SU-DHL-6 (cell line): Measurements from ENCODE around the gene MOCS1.

ENCODE experiments used
- H2AFZ ChIP-seq: fragments of 200-600 bp; sonication (generic); 2 replicates; pipeline ENCODE4 v1.6.1; 2014; ENCODE audit warnings: low read depth, mild to moderate bottlenecking, moderate library complexity, mixed read lengths, antibody characterized with exemption, low read length; ENCODE audit not compliant: severe bottlenecking
- H3F3A ChIP-seq: fragments of 200-600 bp; shearing (Covaris generic); 2 replicates; pipeline ENCODE4 v1.6.0; 2016; ENCODE audit warnings: antibody characterized with exemption, mild to moderate bottlenecking; ENCODE audit not compliant: insufficient read depth
- H3K27ac ChIP-seq: fragments of 200-600 bp; sonication (generic); 2 replicates; pipeline ENCODE4 v1.5.1; 2016; ENCODE audit warnings: low read depth, mild to moderate bottlenecking, low read length, moderate library complexity, mixed read lengths
- H3K27me3 ChIP-seq: fragments of 200-600 bp; sonication (generic), shearing (Covaris generic); 2 replicates; pipeline ENCODE4 v1.6.0; 2014; ENCODE audit warnings: mild to moderate bottlenecking, low read length
- H3K36me3 ChIP-seq: fragments of 200-600 bp; sonication (generic); 2 replicates; pipeline ENCODE4 v1.6.1; 2014; ENCODE audit warnings: mild to moderate bottlenecking, low read length, mixed read lengths
- H3K4me2 ChIP-seq: fragments of 300-600, 200-600 bp; shearing (Covaris generic), sonication (generic); 2 replicates; pipeline ENCODE4 v1.6.0; 2014; ENCODE audit warnings: low read length, low read depth, mild to moderate bottlenecking; ENCODE audit not compliant: poor library complexity, severe bottlenecking
- H3K4me3 ChIP-seq: fragments of 200-600 bp; sonication (generic); 2 replicates; pipeline ENCODE4 v1.5.1; 2014; ENCODE audit warnings: antibody characterized with exemption, low read length, mild to moderate bottlenecking, mixed read lengths; ENCODE audit not compliant: insufficient read depth, poor library complexity, severe bottlenecking
- H3K79me2 ChIP-seq: fragments of 200-600 bp; sonication (generic); 2 replicates; pipeline ENCODE4 v1.6.1; 2014; ENCODE audit warnings: mild to moderate bottlenecking, low read length, moderate library complexity; ENCODE audit not compliant: insufficient read depth
- H3K9ac ChIP-seq: fragments of 200-600 bp; sonication (generic); 2 replicates; pipeline ENCODE4 v1.7.0; 2014; ENCODE audit warnings: mild to moderate bottlenecking, low read length
- H3K9me2 ChIP-seq: fragments of 200-600 bp; sonication (generic); replicated peaks from 2 replicates; pipeline ENCODE4 v1.6.1; 2014; ENCODE audit warnings: low read length; ENCODE audit not compliant: insufficient read depth
- H3K9me3 ChIP-seq: fragments of 200-600 bp; sonication (generic); 2 replicates; pipeline ENCODE4 v1.6.1; 2014; ENCODE audit warnings: low read length, mixed read lengths; ENCODE audit not compliant: insufficient read depth
- H4K20me1 ChIP-seq: fragments of 200-600 bp; sonication (generic); 2 replicates; pipeline ENCODE4 v1.6.1; 2014; ENCODE audit warnings: low read depth, mild to moderate bottlenecking, antibody characterized with exemption, low read length, moderate library complexity, mixed read lengths
- EZH2phosphoT487 ChIP-seq: fragments of 200-600 bp; sonication (generic), shearing (Covaris generic); conservative IDR thresholded peaks from 2 replicates; pipeline ENCODE4 v1.6.1; 2018; ENCODE audit warnings: mild to moderate bottlenecking, antibody characterized with exemption, low read length, moderate library complexity, mixed read lengths
- TF ChIP-seq, protein P1 (sequence below): fragments of 200-600 bp; sonication (generic); IDR thresholded peaks from one replicate; pipeline ENCODE4 v1.5.1; 2017; ENCODE audit warnings: antibody characterized with exemption, mild to moderate bottlenecking, low read length, moderate library complexity; ENCODE audit not compliant: insufficient read depth, poor library complexity, severe bottlenecking

Gene MOCS1

DNA sequence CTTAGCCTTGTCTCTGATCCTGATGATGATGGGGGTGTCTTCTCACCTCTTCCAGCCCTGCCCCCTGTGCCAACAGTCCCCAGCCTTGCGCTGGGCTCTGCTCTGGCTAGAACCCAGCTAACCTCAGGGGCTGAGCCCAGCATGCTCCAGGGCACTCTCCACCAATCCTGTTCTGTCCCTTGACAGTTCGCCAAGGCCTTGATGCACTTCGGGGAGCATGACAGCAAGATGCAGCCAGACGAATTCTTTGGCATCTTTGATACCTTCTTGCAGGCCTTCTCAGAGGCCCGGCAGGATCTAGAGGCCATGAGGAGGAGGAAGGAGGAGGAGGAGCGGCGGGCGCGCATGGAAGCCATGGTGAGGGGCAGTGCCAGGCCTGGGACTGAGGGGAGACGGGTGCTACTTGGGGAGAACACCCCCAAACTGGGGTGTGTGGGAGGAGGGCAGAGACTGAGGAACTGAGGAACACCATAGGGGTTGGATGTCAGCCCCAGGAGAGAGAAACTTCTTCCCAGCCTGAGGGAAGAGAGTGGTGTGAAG is 33.1 kb downstream of the MOCS1 start:
- no peak overlapping the region for H3K27ac ChIP-seq
- no peak overlapping the region for H3K9ac ChIP-seq

DNA sequence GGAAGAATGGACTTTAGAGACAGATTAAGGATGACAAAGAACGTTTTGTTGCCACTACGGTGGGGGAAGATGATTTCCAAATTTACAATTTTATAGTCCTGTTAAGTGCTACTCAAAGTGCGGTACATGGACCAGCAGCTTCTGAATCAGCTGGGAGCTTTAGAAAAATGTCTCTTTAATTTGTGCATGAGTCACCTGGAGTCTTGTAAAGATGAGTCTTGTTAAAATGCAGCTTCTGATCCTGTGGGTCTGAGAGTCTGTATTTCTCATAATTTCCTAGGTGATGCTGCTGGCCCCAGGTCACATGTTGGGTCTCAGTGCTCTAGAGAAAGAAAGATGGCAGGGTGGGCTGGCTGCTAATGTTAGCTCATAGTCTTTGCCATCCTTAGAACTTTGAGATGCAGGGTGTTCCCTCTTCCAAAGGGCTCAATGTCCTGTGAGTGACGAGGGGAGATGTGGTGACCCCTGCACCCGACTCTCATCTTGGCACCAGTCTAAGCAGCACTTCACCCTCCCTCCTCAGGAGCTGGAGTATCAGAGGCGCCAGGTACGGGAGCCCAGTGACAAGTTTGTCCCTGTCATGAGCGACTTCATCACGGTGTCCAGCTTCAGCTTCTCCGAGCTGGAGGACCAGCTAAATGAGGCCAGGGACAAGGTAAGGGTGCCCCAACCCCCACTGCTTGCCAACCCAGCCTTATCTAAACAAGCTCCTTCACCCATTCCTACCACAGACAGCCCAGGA is 34.5 kb downstream of the MOCS1 start:
- no peak for TF ChIP-seq EZH2phosphoT487
- TF ChIP-seq, protein P1, sequence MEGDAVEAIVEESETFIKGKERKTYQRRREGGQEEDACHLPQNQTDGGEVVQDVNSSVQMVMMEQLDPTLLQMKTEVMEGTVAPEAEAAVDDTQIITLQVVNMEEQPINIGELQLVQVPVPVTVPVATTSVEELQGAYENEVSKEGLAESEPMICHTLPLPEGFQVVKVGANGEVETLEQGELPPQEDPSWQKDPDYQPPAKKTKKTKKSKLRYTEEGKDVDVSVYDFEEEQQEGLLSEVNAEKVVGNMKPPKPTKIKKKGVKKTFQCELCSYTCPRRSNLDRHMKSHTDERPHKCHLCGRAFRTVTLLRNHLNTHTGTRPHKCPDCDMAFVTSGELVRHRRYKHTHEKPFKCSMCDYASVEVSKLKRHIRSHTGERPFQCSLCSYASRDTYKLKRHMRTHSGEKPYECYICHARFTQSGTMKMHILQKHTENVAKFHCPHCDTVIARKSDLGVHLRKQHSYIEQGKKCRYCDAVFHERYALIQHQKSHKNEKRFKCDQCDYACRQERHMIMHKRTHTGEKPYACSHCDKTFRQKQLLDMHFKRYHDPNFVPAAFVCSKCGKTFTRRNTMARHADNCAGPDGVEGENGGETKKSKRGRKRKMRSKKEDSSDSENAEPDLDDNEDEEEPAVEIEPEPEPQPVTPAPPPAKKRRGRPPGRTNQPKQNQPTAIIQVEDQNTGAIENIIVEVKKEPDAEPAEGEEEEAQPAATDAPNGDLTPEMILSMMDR = no peak
- Histone ChIP-seq H3K27me3 (no peaks in the 10 kb centered on the region), H3K79me2 (no peaks in the 10 kb centered on the region), H3K9ac (no peak overlapping the region), H3K27ac (no peak overlapping the region), H3F3A (no peaks in the 10 kb centered on the region), H3K4me3 (no peak overlapping the region), H3K9me2 (no peaks in the 10 kb centered on the region), H2AFZ (no peak overlapping the region), H3K36me3 (no peaks in the 10 kb centered on the region), H3K9me3 (no peaks in the 10 kb centered on the region), H3K4me2 (no peak overlapping the region), H4K20me1 (no peaks in the 10 kb centered on the region)

More for the DNA sequence above, 33.1 kb downstream of the MOCS1 start:
- Histone ChIP-seq H4K20me1 (no peaks in the 10 kb centered on the region), H3F3A (no peaks in the 10 kb centered on the region), H3K79me2 (no peaks in the 10 kb centered on the region), H2AFZ (no peak overlapping the region), H3K4me2 (no peak overlapping the region), H3K9me2 (no peaks in the 10 kb centered on the region), H3K9me3 (no peaks in the 10 kb centered on the region), H3K27me3 (no peaks in the 10 kb centered on the region), H3K4me3 (no peak overlapping the region), H3K36me3 (no peaks in the 10 kb centered on the region)
- no peak for TF ChIP-seq EZH2phosphoT487
- TF ChIP-seq, protein P1 = no peak

GRCh38 chr6:39898625-39899024 is 35.6 kb downstream of the MOCS1 start:
- TF ChIP-seq, protein P1 = no peak
- TF ChIP-seq EZH2phosphoT487 = no peak
- no peaks in the 10 kb centered on the region for H3K9me3 ChIP-seq
- no peak overlapping the region for H2AFZ ChIP-seq
- H3K4me3 ChIP-seq = no peak overlapping the region
- no peak overlapping the region for H3K4me2 ChIP-seq
- H3K27ac ChIP-seq = no peak overlapping the region
- no peaks in the 10 kb centered on the region for H3K27me3 ChIP-seq
- no peaks in the 10 kb centered on the region for H3K79me2 ChIP-seq
- no peaks in the 10 kb centered on the region for H3K9me2 ChIP-seq
- no peaks in the 10 kb centered on the region for H4K20me1 ChIP-seq
- no peak overlapping the region for H3K9ac ChIP-seq
- no peaks in the 10 kb centered on the region for H3K36me3 ChIP-seq
- no peaks in the 10 kb centered on the region for H3F3A ChIP-seq
